Measurements from ENCODE around the gene STK32B.
"Not testable (repeated sequence)": the region's sequence is repeated elsewhere in the genome, so short reads cannot be mapped to it uniquely, and the experiment has no call there.

Gene STK32B

GRCh38 chr4:5443976-5444802, 392.9 kb downstream of the STK32B start:
- DNase-seq (ENCODE audit: low read depth in 2 of 2) = not testable (repeated sequence)

- DNase-seq (ENCODE audit: low read depth in 2 of 2) = no peak
These were observed 393.7 kb downstream of the STK32B start for GRCh38 chr4:5444918-5445517.

GRCh38 chr4:5446595-5447226, 395.4 kb downstream of the STK32B start:
- DNase-seq (ENCODE audit: low read depth in 2 of 2) = no peak

DNA sequence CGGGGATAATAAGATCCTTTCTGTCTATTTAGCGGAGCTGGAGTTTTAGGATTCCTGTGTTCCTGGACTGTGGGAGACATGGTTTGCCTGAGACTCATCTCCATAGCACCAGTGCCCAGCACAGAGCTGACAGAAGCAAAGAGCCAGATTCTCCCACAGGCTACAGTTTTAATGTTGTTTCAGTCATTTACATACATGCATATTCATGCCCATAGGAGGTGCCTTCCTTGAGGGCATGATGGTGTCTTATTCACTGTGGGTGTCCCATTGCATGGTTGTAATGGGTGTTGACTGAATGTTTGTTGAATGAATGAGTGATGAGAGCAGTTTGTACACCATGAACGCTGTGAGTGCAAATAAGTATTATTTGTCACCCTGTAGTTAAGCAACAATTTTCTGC, 396.5 kb downstream of the STK32B start:
- no peak for DNase-seq (ENCODE audit: low read depth in 2 of 2)

GRCh38 chr4:5448221-5448620, 396.9 kb downstream of the STK32B start:
- DNase-seq (ENCODE audit: low read depth in 2 of 2) = no peak

DNA sequence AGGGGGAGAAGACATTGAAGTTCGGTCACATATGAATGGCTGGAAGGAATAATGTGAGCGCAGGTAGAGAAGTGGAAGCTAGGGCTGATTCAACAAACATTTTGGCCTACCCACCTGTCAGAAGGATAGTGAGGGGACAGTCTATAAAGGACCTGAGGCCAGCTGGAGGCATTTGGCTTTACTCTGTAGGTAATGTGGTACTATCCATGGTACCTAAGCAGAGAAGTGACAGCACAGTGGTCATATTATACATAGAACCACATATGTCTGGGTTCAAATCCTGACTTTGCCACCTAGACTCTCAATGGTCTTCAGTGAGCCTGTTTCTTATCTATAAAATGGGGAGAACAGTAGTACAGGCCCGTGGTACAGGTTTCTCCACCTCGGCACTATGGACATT, 400.0 kb downstream of the STK32B start:
- DNase-seq (ENCODE audit: low read depth in 2 of 2) = no peak

GRCh38 chr4:5452156-5452555, 400.9 kb downstream of the STK32B start:
- no peak for DNase-seq (ENCODE audit: low read depth in 2 of 2)

- no peak for DNase-seq (ENCODE audit: low read depth in 2 of 2)
These were observed 403.8 kb downstream of the STK32B start for GRCh38 chr4:5455003-5455585.

- DNase-seq (ENCODE audit: low read depth in 2 of 2) = no peak
These were observed 405.1 kb downstream of the STK32B start for GRCh38 chr4:5456296-5456845.

DNA sequence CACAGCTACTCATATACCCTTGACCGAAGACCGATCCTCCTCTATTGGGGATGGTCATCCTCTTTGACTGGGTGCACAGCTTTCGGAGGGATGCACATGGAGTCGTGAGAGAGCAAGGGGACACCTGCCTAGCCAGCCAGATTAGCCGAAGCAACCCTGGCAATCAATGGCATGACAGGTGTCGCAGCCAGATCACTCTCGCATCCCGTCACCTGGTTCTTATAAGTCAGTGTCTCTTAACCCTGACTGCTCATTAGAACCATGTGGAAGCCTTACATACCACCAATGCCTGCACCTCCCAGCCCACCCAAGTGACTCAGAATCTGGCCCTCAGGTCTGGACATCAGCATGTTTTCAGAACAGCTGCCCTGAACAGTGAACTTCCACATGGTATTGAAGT, 407.4 kb downstream of the STK32B start:
- DNase-seq (ENCODE audit: low read depth in 2 of 2) = no peak

GRCh38 chr4:5459236-5459635, 408.0 kb downstream of the STK32B start:
- no peak for DNase-seq (ENCODE audit: low read depth in 2 of 2)

DNA sequence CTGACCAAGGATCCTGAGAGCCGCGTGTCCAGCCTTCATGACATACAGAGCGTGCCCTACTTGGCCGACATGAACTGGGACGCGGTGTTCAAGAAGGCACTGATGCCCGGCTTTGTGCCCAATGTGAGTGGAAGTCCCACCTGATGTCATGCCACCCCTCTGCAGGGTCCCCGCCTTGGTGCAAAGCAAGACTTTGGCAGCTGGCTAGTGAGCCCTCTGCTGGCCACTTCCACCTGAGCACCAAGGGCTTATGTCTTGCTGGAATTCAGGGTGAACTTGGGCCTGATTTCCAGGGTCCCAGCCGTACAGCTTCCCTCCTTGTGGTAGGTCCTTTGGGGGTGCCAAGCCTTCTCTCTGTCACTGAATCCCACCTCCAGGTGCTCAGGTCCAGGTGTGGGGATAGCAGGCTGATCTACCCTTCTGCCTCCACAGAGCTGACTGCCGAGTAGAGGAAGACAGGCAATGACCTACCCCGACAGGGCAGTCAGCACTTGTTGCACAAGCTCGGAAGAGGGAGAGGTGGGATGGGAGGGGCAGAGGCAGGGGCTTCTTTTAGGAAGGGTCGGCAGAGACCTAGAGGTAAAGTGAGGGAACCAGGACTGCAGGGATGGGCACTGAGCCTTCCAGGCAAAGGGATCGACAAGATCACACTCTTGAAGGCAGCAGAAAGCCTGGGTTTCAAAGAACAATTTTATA, 409.0 kb downstream of the STK32B start:
- DNase-seq (ENCODE audit: low read depth in 2 of 2) = no peak

- no peak for DNase-seq (ENCODE audit: low read depth in 2 of 2)
These were observed 410.2 kb downstream of the STK32B start for GRCh38 chr4:5461477-5461876.

- no peak for DNase-seq (ENCODE audit: low read depth in 2 of 2)
These were observed 411.1 kb downstream of the STK32B start for GRCh38 chr4:5462254-5462835.

GRCh38 chr4:5462896-5463295, 411.6 kb downstream of the STK32B start:
- no peak for DNase-seq (ENCODE audit: low read depth in 2 of 2)

- no peak for DNase-seq (ENCODE audit: low read depth in 2 of 2)
These were observed 412.1 kb downstream of the STK32B start for GRCh38 chr4:5463361-5463760.

- DNase-seq (ENCODE audit: low read depth in 2 of 2) = no peak
These were observed 412.8 kb downstream of the STK32B start for GRCh38 chr4:5463936-5464650.

- DNase-seq (ENCODE audit: low read depth in 2 of 2) = no peak
These were observed 414.2 kb downstream of the STK32B start for GRCh38 chr4:5465529-5465928.

DNA sequence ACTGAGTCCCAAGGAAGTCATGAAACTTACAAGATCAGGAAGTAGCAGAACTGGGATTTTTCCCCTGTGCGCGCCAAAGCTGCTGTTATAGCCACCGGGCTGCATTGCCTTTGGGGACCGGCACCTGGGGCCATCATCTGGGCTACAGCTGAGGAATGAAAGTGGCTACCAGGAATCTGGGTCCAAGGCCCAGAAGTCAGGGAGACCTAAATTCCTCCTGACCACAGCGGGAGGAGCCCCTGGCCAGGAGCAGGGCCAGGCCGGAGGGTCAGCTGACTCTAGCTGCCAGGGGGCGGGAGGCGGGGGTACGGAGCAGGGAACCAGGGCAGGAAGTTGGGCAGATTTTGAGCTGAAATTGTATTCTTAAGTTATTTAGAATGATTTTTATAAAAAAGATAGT, 414.7 kb downstream of the STK32B start:
- no peak for DNase-seq (ENCODE audit: low read depth in 2 of 2)

- DNase-seq (ENCODE audit: low read depth in 2 of 2) = no peak
These were observed 415.8 kb downstream of the STK32B start for GRCh38 chr4:5467111-5467510.

All from stimulated activated CD8-positive, alpha-beta memory T cell treated with anti-CD3 and anti-CD28 coated beads, Interleukin-2, amount 100 ng/mL, for 1 hour (primary cell).